ENCODE results near the gene LSAMP. TPM values are rescaled to one million over a fixed set of nuclear protein-coding genes. Genes with fewer than 3 reads are reported as not detected.

LSAMP gene
- total RNA-seq, 1 donor from 2014 or later = 64.9 TPM

DNA sequence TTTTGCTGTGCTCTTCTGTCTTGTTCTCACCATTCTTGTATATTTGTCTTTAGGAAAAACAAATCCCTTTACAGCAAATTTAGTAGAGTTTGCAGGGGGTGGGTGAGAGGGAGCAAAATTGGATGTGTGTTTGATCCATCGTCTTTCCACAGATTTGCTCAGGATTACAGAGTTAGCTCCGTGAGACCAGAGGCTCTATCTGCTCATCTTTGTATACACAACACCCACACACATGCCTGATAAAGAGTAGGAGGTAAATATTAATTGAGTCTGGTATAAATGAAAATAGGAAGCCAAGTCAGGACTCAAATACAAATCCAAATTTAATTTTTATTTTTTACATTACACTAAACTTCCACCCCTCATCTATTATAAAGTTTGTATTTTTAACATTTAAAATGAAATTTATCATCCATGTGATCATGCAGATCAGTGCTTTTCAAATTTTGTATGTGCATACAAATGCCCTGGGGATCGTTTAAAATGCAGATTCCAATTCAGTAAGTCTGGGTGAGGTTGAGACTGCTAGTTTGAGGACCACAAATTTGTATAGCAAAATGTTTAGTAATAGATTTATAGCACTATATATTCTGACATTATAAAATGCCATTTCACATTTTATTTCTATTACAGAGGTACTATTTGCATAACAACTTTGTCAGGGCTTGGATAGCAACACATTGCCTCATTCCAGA, 326.7 kb downstream of the LSAMP start:
- Mint-ChIP-seq H3K27me3 (no peaks in the 10 kb centered on the region), H3K4me3 (no peak overlapping the region), H3K27ac (no peak overlapping the region), H3K36me3 (peaks cover 3% of the 10 kb centered on the region), H3K4me1 (ENCODE audit: unreplicated experiment) (peaks cover 4% of the 10 kb centered on the region), H3K9me3 (no peaks in the 10 kb centered on the region)
- TF ChIP-seq, protein P1, sequence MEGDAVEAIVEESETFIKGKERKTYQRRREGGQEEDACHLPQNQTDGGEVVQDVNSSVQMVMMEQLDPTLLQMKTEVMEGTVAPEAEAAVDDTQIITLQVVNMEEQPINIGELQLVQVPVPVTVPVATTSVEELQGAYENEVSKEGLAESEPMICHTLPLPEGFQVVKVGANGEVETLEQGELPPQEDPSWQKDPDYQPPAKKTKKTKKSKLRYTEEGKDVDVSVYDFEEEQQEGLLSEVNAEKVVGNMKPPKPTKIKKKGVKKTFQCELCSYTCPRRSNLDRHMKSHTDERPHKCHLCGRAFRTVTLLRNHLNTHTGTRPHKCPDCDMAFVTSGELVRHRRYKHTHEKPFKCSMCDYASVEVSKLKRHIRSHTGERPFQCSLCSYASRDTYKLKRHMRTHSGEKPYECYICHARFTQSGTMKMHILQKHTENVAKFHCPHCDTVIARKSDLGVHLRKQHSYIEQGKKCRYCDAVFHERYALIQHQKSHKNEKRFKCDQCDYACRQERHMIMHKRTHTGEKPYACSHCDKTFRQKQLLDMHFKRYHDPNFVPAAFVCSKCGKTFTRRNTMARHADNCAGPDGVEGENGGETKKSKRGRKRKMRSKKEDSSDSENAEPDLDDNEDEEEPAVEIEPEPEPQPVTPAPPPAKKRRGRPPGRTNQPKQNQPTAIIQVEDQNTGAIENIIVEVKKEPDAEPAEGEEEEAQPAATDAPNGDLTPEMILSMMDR (conservative IDR thresholded peaks at IDR 0.05) = no peak
- no peak for DNase-seq (ENCODE audit: extremely low spot score, unreplicated experiment)

DNA sequence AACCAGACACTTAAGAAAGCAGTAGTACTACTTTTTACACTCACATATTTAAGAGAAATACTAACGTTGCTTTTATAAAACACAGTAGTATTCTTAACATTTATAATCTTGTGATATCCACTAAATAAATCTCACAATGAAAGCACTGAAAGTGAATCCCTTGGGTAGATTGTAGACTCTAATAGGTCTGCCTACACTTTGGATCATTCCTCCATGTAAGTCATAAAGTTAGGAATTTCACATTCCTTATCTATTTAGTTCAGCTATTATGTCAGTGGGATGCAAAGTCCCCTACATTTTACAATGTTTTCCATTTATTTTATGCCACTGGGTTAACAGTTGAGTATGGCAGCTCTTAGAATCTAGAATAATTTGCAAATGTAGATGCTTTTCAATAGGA, 330.7 kb downstream of the LSAMP start:
- DNase-seq (ENCODE audit: extremely low spot score, unreplicated experiment) = no peak

DNA sequence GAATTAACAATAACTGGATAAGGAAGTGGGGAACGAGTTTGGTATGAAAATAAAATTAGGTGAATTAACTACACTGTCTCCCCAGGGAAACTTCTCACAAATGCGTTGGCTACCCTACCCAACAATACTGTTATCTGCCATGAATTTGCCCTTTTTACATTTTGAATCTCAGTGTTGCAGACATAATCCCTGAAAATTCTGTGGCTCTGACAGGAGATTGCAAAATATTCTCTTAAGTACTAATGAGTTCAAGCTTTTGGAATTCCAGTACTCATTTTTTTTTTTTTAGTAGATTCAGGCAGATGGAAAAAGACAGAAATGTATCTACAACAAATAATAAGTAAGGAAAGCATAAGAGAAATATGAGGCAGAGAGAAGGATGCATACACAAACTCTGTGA, 332.6 kb downstream of the LSAMP start:
- DNase-seq (ENCODE audit: extremely low spot score, unreplicated experiment) = no peak
- Mint-ChIP-seq H3K4me1 (ENCODE audit: unreplicated experiment) (peaks cover 10% of the 10 kb centered on the region), H3K27me3 (no peaks in the 10 kb centered on the region), H3K9me3 (peaks cover 3% of the 10 kb centered on the region), H3K4me3 (no peak overlapping the region), H3K27ac (no peak overlapping the region), H3K36me3 (peaks cover 4% of the 10 kb centered on the region)
- TF ChIP-seq, protein P1 (conservative IDR thresholded peaks at IDR 0.05) = no peak

More for the DNA sequence above, 330.7 kb downstream of the LSAMP start:
- Mint-ChIP-seq H3K27me3 (no peaks in the 10 kb centered on the region), H3K36me3 (peaks cover under 1% of the 10 kb centered on the region), H3K4me3 (no peak overlapping the region), H3K9me3 (no peaks in the 10 kb centered on the region), H3K4me1 (ENCODE audit: unreplicated experiment) (peaks cover 10% of the 10 kb centered on the region), H3K27ac (no peak overlapping the region)
- TF ChIP-seq, protein P1 (conservative IDR thresholded peaks at IDR 0.05) = no peak

DNA sequence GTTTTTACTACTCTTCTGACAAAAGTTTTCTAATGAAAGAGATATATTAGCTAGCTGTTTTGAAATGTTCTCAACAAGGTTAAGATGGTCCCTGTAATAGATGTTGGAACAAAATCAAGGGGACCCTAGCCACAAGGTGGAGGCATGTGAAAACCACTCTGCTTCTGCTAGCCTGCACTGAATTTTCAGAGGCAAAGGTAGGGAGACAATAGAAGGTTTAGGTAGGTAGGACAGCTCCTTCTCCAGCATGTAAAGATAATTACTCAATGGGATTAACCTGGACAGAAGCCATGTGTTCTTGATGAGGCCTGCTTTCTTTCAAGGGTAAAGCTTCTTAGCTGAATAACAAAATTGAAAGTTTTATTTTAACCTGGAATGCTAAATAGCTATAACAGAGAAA, 333.5 kb downstream of the LSAMP start:
- no peak overlapping the region for H3K27ac Mint-ChIP-seq
- H3K27me3 Mint-ChIP-seq = no peaks in the 10 kb centered on the region
- H3K9me3 Mint-ChIP-seq = peaks cover 3% of the 10 kb centered on the region
- DNase-seq (ENCODE audit: extremely low spot score, unreplicated experiment) = no peak
- H3K36me3 Mint-ChIP-seq = peaks cover 4% of the 10 kb centered on the region
- TF ChIP-seq, protein P1 (conservative IDR thresholded peaks at IDR 0.05) = no peak
- H3K4me1 Mint-ChIP-seq (ENCODE audit: unreplicated experiment) = peaks cover 10% of the 10 kb centered on the region
- no peak overlapping the region for H3K4me3 Mint-ChIP-seq

DNA sequence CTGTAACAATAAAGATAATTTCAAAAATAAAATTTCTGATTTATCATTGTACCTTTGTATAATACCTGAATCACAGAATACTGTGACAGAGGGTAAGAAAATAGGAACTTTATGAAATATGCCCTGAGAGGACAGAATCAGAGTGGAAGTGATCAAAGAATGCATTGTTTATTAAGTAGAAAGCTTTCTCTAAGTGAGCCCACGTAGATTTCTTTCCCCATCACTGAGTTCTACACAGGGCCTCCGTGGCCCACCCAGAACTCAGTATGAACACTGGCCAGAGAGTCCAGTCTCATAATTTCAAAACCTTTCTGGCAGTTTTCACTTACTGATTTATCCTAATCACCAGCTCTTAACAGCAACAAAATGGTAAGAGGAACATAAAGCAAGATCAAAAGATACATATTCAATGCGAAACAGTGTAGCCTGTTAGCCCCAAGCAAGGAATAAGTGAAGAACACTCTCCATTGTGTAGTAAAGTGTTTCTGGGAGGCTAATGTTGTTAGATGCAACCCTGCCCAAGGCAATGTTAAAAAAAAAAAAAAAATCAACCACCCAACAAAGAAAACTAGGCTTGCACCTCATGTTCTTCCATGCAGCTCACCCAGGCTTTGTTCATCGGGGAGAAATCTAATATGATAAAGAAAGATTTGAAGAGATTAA, 341.3 kb downstream of the LSAMP start:
- Mint-ChIP-seq H3K4me3 (no peak overlapping the region), H3K4me1 (ENCODE audit: unreplicated experiment) (peaks cover 5% of the 10 kb centered on the region), H3K27me3 (no peaks in the 10 kb centered on the region), H3K27ac (no peak overlapping the region), H3K9me3 (no peaks in the 10 kb centered on the region), H3K36me3 (peaks cover 5% of the 10 kb centered on the region)
- DNase-seq (ENCODE audit: extremely low spot score, unreplicated experiment) = no peak
- TF ChIP-seq, protein P1 (conservative IDR thresholded peaks at IDR 0.05) = no peak

Measured in type B pancreatic cell (in vitro differentiated cells).